Effector memory CD4-positive, alpha-beta T cell (primary cell): ENCODE data around the gene DRC1.

Source experiments
- DNase-seq, 3 donors: peaks; one replicate each; pipeline ENCODE4 v3.0.0-alpha.2; 2020
- H3K27ac ChIP-seq: 2 replicates; pipeline ENCODE4 v1.7.0; 2013; ENCODE audit warnings: mild to moderate bottlenecking, low read length, moderate library complexity; ENCODE audit not compliant: insufficient read depth, poor library complexity, severe bottlenecking
- H3K27me3 ChIP-seq: replicated peaks from 2 replicates; pipeline ENCODE4 v1.7.0; 2013; ENCODE audit warnings: mild to moderate bottlenecking, low read length; ENCODE audit not compliant: insufficient read depth, control insufficient read depth, poor library complexity, severe bottlenecking
- H3K36me3 ChIP-seq: 2 replicates; pipeline ENCODE4 v1.7.0; 2013; ENCODE audit warnings: mild to moderate bottlenecking, low read length, moderate library complexity; ENCODE audit not compliant: control insufficient read depth, insufficient read depth
- H3K4me1 ChIP-seq: 2 replicates; pipeline ENCODE4 v1.7.0; 2013; ENCODE audit warnings: low read length, mild to moderate bottlenecking; ENCODE audit not compliant: control insufficient read depth, insufficient read depth, poor library complexity, severe bottlenecking
- H3K4me3 ChIP-seq: 2 replicates; pipeline ENCODE4 v1.7.0; 2013; ENCODE audit warnings: low read length, low read depth, mild to moderate bottlenecking; ENCODE audit not compliant: insufficient read depth, poor library complexity, severe bottlenecking
- H3K9me3 ChIP-seq: 2 replicates; pipeline ENCODE4 v1.7.0; 2013; ENCODE audit warnings: mild to moderate bottlenecking, low read length, moderate library complexity; ENCODE audit not compliant: control insufficient read depth

Gene DRC1

GRCh38 chr2:26421961-26422360 is 20.2 kb downstream of the DRC1 start:
- no peak overlapping the region for H3K4me3 ChIP-seq
- no peak overlapping the region for H3K27ac ChIP-seq
- no peaks in the 10 kb centered on the region for H3K4me1 ChIP-seq
- no peaks in the 10 kb centered on the region for H3K9me3 ChIP-seq
- no peak for DNase-seq
- H3K27me3 ChIP-seq = no peaks in the 10 kb centered on the region
- no peaks in the 10 kb centered on the region for H3K36me3 ChIP-seq

GRCh38 chr2:26422947-26423629 is 21.4 kb downstream of the DRC1 start:
- Histone ChIP-seq H3K4me3 (no peak overlapping the region), H3K27ac (no peak overlapping the region), H3K36me3 (no peaks in the 10 kb centered on the region), H3K4me1 (no peaks in the 10 kb centered on the region), H3K9me3 (no peaks in the 10 kb centered on the region), H3K27me3 (no peaks in the 10 kb centered on the region)
- no peak for DNase-seq

DNA sequence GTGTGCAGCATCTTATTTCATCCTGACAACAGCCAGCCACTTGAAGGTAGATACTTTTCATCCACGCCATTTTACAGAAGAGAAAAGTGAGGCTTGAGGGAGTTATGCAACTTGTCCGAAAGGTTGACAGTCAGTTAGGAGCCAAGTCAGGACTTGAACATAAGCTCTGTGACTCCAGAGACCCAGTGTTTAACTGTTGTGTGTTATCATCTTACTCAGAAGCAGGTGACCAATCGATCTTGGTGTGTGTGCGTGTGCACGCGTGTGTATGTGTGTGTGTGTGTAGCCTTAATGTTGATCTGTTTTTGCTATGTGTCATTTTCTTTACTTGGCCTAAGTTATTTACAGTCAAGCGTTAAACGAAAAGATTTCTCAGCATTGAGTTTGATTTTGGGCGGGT is 22.0 kb downstream of the DRC1 start:
- Histone ChIP-seq H3K27me3 (no peaks in the 10 kb centered on the region), H3K4me1 (no peaks in the 10 kb centered on the region), H3K4me3 (no peak overlapping the region), H3K9me3 (no peaks in the 10 kb centered on the region), H3K36me3 (no peaks in the 10 kb centered on the region), H3K27ac (no peak overlapping the region)
- DNase-seq = no peak

DNA sequence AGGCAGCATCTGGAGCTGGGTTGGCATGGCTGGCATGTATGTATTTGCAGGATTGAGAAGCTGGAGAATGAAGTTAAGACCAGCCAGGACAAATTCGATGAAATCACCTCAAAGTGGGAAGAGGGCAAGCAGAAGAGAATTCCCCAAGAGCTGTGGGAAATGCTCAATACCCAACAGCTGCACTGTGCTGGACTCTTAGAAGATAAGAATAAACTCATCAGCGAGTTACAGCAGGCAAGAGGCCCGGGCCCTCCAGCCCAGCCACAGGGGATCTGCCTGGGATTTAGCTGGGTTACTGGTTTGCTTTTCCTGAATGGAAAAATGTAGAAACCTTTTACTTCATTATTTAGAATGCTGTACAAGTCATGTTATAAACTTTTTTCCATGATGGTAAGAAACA is 22.5 kb downstream of the DRC1 start:
- H3K4me1 ChIP-seq = no peaks in the 10 kb centered on the region
- no peak overlapping the region for H3K27ac ChIP-seq
- no peaks in the 10 kb centered on the region for H3K9me3 ChIP-seq
- no peak overlapping the region for H3K4me3 ChIP-seq
- DNase-seq = no peak
- H3K27me3 ChIP-seq = no peaks in the 10 kb centered on the region
- H3K36me3 ChIP-seq = no peaks in the 10 kb centered on the region

GRCh38 chr2:26428846-26429245 is 27.1 kb downstream of the DRC1 start:
- Histone ChIP-seq H3K4me1 (no peaks in the 10 kb centered on the region), H3K36me3 (no peaks in the 10 kb centered on the region), H3K4me3 (no peak overlapping the region), H3K27ac (no peak overlapping the region), H3K9me3 (no peaks in the 10 kb centered on the region), H3K27me3 (no peaks in the 10 kb centered on the region)
- no peak for DNase-seq

- no peaks in the 10 kb centered on the region for H3K4me1 ChIP-seq
- H3K4me3 ChIP-seq = no peak overlapping the region
- no peaks in the 10 kb centered on the region for H3K9me3 ChIP-seq
- no peak for DNase-seq
- no peak overlapping the region for H3K27ac ChIP-seq
- H3K27me3 ChIP-seq = no peaks in the 10 kb centered on the region
- H3K36me3 ChIP-seq = no peaks in the 10 kb centered on the region
Measured at GRCh38 chr2:26429779-26430578, 28.3 kb downstream of the DRC1 start.

DNA sequence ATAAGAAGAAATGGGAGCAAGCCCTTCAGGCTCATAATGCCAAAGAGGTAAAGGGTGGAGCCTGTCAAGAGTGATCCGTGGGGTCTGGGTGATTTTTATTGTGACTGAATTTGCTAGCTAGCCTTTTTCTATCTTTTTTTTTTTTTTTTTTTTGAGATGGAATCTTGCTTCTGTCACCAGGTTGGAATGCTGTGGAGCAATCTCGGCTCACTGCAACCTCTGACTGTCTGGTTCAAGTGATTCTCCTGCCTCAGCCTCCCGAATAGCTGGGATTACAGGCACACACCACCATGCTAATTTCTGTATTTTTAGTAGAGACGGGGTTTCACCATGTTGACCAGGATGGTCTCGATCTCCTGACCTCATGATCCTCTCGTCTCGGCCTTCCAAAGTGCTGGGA is 29.1 kb downstream of the DRC1 start:
- no peaks in the 10 kb centered on the region for H3K4me1 ChIP-seq
- H3K27ac ChIP-seq = no peak overlapping the region
- H3K9me3 ChIP-seq = no peaks in the 10 kb centered on the region
- no peak overlapping the region for H3K4me3 ChIP-seq
- DNase-seq = no peak
- no peaks in the 10 kb centered on the region for H3K27me3 ChIP-seq
- no peaks in the 10 kb centered on the region for H3K36me3 ChIP-seq

DNA sequence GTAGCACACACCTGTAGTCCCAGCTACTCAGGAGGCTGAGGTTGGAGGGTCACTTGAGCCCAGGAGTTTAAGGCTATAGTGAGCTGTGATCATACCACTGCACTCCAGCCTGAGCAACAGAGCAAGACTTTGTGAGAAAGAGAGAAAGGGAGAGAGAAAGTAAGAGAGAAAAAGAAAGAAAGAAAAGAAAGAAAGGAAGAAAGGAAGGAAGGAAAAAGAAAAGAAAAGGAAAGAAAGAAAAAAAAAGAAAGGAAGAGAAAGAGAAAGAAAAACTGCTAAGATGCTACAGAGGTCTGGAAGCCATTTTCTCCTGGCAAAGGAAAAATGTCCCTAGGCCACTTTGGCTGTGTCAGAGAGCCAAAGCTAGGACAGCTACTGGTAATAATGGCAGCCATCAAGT is 30.6 kb downstream of the DRC1 start:
- DNase-seq = no peak
- Histone ChIP-seq H3K27me3 (no peaks in the 10 kb centered on the region), H3K4me3 (no peak overlapping the region), H3K27ac (no peak overlapping the region), H3K4me1 (no peaks in the 10 kb centered on the region), H3K36me3 (no peaks in the 10 kb centered on the region), H3K9me3 (no peaks in the 10 kb centered on the region)

DNA sequence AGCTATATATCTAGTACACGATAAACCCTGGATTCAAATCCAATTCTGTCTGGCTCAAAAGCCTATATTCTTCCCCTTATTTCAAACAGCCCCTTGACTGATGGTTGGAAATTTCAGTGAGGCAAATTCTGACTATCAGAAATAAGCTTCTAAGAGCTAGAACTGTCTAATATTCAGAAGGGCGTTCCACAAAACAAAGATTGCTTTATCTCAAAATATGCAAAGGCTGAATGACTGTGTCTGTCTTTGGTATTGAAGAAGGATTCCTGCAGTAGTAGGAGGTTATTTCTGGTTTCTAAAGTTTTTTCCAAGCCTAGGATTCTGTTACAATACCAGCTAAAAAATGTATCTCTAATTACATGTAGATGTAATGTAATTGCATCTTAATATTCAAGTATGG is 31.1 kb downstream of the DRC1 start:
- no peak for DNase-seq
- Histone ChIP-seq H3K27ac (no peak overlapping the region), H3K36me3 (no peaks in the 10 kb centered on the region), H3K4me3 (no peak overlapping the region), H3K9me3 (no peaks in the 10 kb centered on the region), H3K4me1 (no peaks in the 10 kb centered on the region), H3K27me3 (no peaks in the 10 kb centered on the region)

DNA sequence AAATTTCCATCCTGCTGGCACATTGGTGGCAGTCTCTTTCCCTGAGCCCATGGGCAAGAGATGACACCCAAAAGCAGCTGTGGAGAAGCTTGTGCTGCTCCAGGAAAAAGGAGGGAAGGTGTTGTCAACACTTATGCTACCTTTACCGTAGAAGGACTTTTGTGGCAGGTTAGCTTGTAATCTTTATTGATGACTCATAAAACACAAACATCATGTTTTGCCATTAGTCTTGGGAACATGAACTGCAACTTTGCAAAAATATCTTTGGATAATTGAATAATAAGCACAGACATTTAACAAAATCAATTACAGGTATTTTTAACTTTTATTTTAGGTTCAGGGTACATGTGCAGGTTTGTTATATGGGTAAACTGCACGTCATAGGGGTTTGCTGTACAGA is 33.4 kb downstream of the DRC1 start:
- no peaks in the 10 kb centered on the region for H3K9me3 ChIP-seq
- H3K27ac ChIP-seq = no peak overlapping the region
- no peak overlapping the region for H3K4me3 ChIP-seq
- no peaks in the 10 kb centered on the region for H3K36me3 ChIP-seq
- no peaks in the 10 kb centered on the region for H3K27me3 ChIP-seq
- no peaks in the 10 kb centered on the region for H3K4me1 ChIP-seq
- DNase-seq = no peak
